Astrocyte (in vitro differentiated cells and primary cell): ENCODE data around the gene EIF4A2. TPM values are rescaled to one million over a fixed set of nuclear protein-coding genes. Genes with fewer than 3 reads are reported as not detected.
"Not testable (repeated sequence)": the region's sequence is repeated elsewhere in the genome, so short reads cannot be mapped to it uniquely, and the experiment has no call there.

Source experiments
- DNase-seq: peaks from one replicate; pipeline ENCODE4 v3.0.0-alpha.2; 2010; ENCODE audit warnings: low read depth
- FAIRE-seq: peaks from 2 replicates; lab custom pipeline; 2011; peaks lifted over from hg19 to GRCh38; lab: Jason Lieb, UNC
- H2AFZ ChIP-seq: 2 replicates; pipeline ENCODE4 v1.6.0; 2012; ENCODE audit warnings: low read depth, low read length, inconsistent platforms
- H3K27ac ChIP-seq: 2 replicates; pipeline ENCODE4 v1.5.1; 2011; ENCODE audit warnings: low read depth, low read length, inconsistent platforms
- H3K27me3 ChIP-seq: 2 replicates; pipeline ENCODE4 v1.6.0; 2011; ENCODE audit warnings: low read length, inconsistent platforms; ENCODE audit not compliant: insufficient read depth
- H3K36me3 ChIP-seq: 2 replicates; pipeline ENCODE4 v1.5.1; 2011; ENCODE audit warnings: low read length, inconsistent platforms; ENCODE audit not compliant: insufficient read depth
- H3K4me1 ChIP-seq: 2 replicates; pipeline ENCODE4 v1.5.1; 2011; ENCODE audit warnings: low read length, inconsistent platforms; ENCODE audit not compliant: insufficient read depth
- H3K4me2 ChIP-seq: 2 replicates; pipeline ENCODE4 v1.6.0; 2012; ENCODE audit warnings: low read length, inconsistent platforms
- H3K4me3 ChIP-seq: 2 replicates; pipeline ENCODE4 v1.5.1; 2011; ENCODE audit warnings: low read depth, mild to moderate bottlenecking, low read length, inconsistent platforms; ENCODE audit not compliant: insufficient read depth
- H3K79me2 ChIP-seq: 2 replicates; pipeline ENCODE4 v1.6.0; 2012; ENCODE audit warnings: mild to moderate bottlenecking, low read length, inconsistent platforms; ENCODE audit not compliant: insufficient read depth
- H3K9ac ChIP-seq: 2 replicates; pipeline ENCODE4 v1.6.0; 2012; ENCODE audit warnings: mild to moderate bottlenecking, low read length, inconsistent platforms
- H3K9me3 ChIP-seq: 2 replicates; pipeline ENCODE4 v1.5.1; 2012; ENCODE audit warnings: low read depth, mild to moderate bottlenecking, low read length, inconsistent platforms; ENCODE audit not compliant: insufficient read depth
- H4K20me1 ChIP-seq: 2 replicates; pipeline ENCODE4 v1.6.0; 2012; ENCODE audit warnings: low read length, inconsistent platforms; ENCODE audit not compliant: insufficient read depth
- H3K27ac Mint-ChIP-seq: one replicate; pipeline ENCODE4 v1.8.0; 2021; ENCODE audit warnings: mild to moderate bottlenecking, mixed read lengths; ENCODE audit not compliant: unreplicated experiment
- H3K27me3 Mint-ChIP-seq: one replicate; pipeline ENCODE4 v1.8.0; 2021; ENCODE audit warnings: low read depth, mixed read lengths; ENCODE audit not compliant: unreplicated experiment
- H3K36me3 Mint-ChIP-seq: one replicate; pipeline ENCODE4 v1.8.0; 2021; ENCODE audit warnings: low read depth, mixed read lengths; ENCODE audit not compliant: unreplicated experiment
- H3K4me1 Mint-ChIP-seq: one replicate; pipeline ENCODE4 v1.8.0; 2021; ENCODE audit warnings: low read depth, mixed read lengths; ENCODE audit not compliant: unreplicated experiment
- H3K4me3 Mint-ChIP-seq: one replicate; pipeline ENCODE4 v1.8.0; 2021; ENCODE audit warnings: mild to moderate bottlenecking, moderate library complexity, mixed read lengths; ENCODE audit not compliant: unreplicated experiment
- H3K9me3 Mint-ChIP-seq: one replicate; pipeline ENCODE4 v1.8.0; 2021; ENCODE audit warnings: mild to moderate bottlenecking, mixed read lengths; ENCODE audit not compliant: unreplicated experiment
- EZH2 ChIP-seq: IDR thresholded peaks from 2 replicates; pipeline ENCODE4 v1.6.1; 2012; ENCODE audit warnings: mild to moderate bottlenecking, low read length, inconsistent platforms; ENCODE audit not compliant: insufficient read depth
- total RNA-seq: library from RNA; stranded (reverse); gene quantifications from 2 replicates; pipeline ENCODE4 v1.2.1, GENCODE V29; 2021
- TF ChIP-seq, protein P1 (sequence below): IDR thresholded peaks from 2 replicates; pipeline ENCODE4 v1.5.1; 2011; ENCODE audit warnings: low read depth, mild to moderate bottlenecking, inconsistent platforms, low read length, moderate library complexity; ENCODE audit not compliant: insufficient read depth

EIF4A2 gene
- total RNA-seq, 1 donor from 2014 or later: 323 TPM

DNA sequence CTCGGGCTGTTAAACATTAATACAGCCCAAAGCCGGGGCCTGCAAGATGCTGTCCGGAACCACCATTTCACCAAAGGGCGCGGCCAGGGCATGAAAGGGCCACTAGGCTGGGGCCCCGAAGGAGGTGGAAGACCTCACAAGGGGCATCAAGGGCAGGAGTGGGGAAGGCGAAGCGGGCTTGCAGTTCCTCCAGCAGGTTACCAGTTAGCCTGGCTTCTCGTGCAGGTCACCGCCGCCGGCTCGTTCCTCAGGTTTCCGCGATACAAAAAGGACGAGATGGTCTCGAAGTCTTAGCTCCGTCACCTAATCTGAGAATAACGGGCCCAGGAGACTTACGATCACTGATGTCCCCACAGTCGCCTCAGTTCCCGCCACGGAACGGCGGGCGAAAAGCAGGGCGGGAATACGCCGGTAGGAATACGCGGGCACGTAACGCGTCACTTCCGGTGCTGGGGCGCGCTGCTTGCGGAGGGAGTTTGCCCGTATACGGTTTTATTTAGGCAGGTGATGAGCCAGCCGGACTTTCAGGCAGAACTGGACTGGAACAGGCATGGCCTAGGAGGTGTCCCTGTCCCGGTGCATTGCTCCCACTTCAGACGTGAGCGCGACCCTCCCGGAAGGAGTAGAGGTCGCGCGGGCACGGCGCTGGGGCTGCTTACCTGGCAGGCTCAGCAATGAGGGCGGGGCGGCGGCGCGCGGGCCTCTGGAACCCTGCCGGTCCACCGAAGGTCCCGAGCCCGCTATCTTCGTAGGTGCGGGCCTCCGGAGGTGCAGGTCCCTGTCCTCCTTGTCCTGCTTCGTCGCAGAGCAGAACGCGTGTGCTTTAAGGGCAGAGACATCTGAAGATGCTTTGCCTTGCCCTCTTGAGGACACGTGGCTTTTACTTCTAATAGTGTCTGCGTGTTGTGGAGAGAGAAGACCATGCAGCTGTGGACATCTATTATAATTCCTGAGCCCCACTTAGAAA, 23.0 kb downstream of the EIF4A2 start, which contains the start of gene RFC4:
Gene RFC4, minus strand, starts transcription at position 394 of the 967 bp plus-strand sequence. CDS start 1,769 bp downstream, outside the sequence.
- Histone ChIP-seq H3K4me2 (peak within 1 kb of the TSS; percentile 93), H3K4me3 (peak within 1 kb of the TSS; percentile 99), H2AFZ (peak within 1 kb of the TSS; percentile 100), H3K79me2 (peaks cover 22% of the 10 kb centered on the region), H3K27ac (peak within 1 kb of the TSS; percentile 80), H3K27me3 (no peaks in the 10 kb centered on the region), H3K9ac (peak within 1 kb of the TSS; percentile 94), H3K4me1 (peaks cover 15% of the 10 kb centered on the region), H4K20me1 (no peaks in the 10 kb centered on the region), H3K9me3 (no peaks in the 10 kb centered on the region), H3K36me3 (no peaks in the 10 kb centered on the region)
- TF ChIP-seq EZH2: no peak
- Mint-ChIP-seq H3K36me3 (no peaks in the 10 kb centered on the region), H3K27me3 (no peaks in the 10 kb centered on the region), H3K9me3 (no peaks in the 10 kb centered on the region), H3K4me3 (peak within 1 kb of the TSS; percentile 92), H3K27ac (peak within 1 kb of the TSS; percentile 83), H3K4me1 (no peaks in the 10 kb centered on the region)
- peak; percentile 54 for DNase-seq
- peak; percentile 50 for FAIRE-seq

DNA sequence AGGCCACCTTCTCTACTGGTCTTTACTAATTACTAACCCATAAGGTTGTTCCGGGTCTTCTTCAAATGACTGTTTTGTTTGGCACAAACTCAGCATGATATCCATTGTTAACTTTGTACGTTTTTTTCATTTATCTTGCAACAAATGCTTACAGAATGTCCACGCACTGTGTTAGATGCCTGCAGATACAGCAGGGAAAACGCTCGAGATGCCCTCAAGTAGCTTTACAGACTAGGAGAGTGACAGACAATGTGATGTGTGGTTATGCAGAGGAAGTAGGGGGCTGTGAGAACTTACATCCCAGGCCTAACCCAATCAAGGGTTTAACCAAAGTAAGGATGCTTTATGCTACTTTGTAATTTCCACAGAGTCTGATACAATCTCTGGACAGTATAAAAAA, 23.9 kb downstream of the EIF4A2 start:
- H3K9me3 ChIP-seq: no peaks in the 10 kb centered on the region
- H3K36me3 ChIP-seq: no peaks in the 10 kb centered on the region
- H3K27ac ChIP-seq: no peak overlapping the region
- H3K4me3 Mint-ChIP-seq: peak overlapping the region; percentile 92
- H3K4me2 ChIP-seq: peak overlapping the region; percentile 93
- peaks cover 22% of the 10 kb centered on the region for H3K79me2 ChIP-seq
- H3K27me3 Mint-ChIP-seq: no peaks in the 10 kb centered on the region
- no peak overlapping the region for H3K9ac ChIP-seq
- H4K20me1 ChIP-seq: no peaks in the 10 kb centered on the region
- FAIRE-seq (no peak), DNase-seq (no peak)
- H3K4me1 ChIP-seq: peaks cover 15% of the 10 kb centered on the region
- no peaks in the 10 kb centered on the region for H3K4me1 Mint-ChIP-seq
- no peaks in the 10 kb centered on the region for H3K9me3 Mint-ChIP-seq
- no peak overlapping the region for H2AFZ ChIP-seq
- no peak for TF ChIP-seq EZH2
- TF ChIP-seq, protein P1, sequence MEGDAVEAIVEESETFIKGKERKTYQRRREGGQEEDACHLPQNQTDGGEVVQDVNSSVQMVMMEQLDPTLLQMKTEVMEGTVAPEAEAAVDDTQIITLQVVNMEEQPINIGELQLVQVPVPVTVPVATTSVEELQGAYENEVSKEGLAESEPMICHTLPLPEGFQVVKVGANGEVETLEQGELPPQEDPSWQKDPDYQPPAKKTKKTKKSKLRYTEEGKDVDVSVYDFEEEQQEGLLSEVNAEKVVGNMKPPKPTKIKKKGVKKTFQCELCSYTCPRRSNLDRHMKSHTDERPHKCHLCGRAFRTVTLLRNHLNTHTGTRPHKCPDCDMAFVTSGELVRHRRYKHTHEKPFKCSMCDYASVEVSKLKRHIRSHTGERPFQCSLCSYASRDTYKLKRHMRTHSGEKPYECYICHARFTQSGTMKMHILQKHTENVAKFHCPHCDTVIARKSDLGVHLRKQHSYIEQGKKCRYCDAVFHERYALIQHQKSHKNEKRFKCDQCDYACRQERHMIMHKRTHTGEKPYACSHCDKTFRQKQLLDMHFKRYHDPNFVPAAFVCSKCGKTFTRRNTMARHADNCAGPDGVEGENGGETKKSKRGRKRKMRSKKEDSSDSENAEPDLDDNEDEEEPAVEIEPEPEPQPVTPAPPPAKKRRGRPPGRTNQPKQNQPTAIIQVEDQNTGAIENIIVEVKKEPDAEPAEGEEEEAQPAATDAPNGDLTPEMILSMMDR: no peak
- peak overlapping the region; percentile 99 for H3K4me3 ChIP-seq
- no peak overlapping the region for H3K27ac Mint-ChIP-seq
- H3K27me3 ChIP-seq: no peaks in the 10 kb centered on the region
- H3K36me3 Mint-ChIP-seq: no peaks in the 10 kb centered on the region

DNA sequence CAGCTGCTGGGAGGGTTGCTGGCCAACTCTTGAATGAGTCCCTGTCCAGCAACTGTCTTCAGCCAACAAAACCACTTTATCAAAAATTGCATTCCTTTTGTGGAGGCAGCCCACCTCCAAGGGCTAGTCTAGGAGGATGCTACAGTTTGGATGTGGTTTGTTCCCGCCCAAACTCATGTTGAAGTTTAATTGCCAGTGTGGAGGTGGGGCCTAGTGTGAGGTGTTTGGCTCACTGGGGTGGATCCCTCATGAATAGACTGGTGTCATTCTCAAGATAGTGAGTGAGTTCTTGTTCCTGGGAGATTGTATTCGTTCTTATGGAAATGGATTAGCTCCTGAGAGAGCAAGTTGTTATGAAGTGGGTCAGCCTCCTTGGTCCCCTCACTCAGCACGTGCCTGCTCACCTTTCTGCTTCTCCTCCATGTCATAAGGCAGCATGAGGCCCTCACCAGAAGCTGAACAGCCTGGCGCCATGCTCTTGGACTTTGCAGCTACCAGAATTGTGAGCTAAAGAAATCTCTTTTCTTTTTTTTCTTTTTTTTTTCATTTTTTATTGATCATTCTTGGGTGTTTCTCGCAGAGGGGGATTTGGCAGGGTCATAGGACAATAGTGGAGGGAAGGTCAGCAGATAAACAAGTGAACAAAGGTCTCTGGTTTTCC, 27.1 kb downstream of the EIF4A2 start:
- no peaks in the 10 kb centered on the region for H3K36me3 Mint-ChIP-seq
- Histone ChIP-seq H3K27me3 (no peaks in the 10 kb centered on the region), H3K79me2 (peaks cover 11% of the 10 kb centered on the region), H3K36me3 (no peaks in the 10 kb centered on the region), H3K4me2 (no peak overlapping the region), H3K4me3 (no peak overlapping the region), H3K9me3 (no peaks in the 10 kb centered on the region), H3K27ac (no peak overlapping the region), H4K20me1 (no peaks in the 10 kb centered on the region), H3K4me1 (peaks cover 12% of the 10 kb centered on the region), H2AFZ (no peak overlapping the region), H3K9ac (no peak overlapping the region)
- FAIRE-seq (no peak), DNase-seq (no peak)
- H3K27ac Mint-ChIP-seq: peak overlapping the region; percentile 7
- no peaks in the 10 kb centered on the region for H3K27me3 Mint-ChIP-seq
- no peak for TF ChIP-seq EZH2
- TF ChIP-seq, protein P1: no peak
- no peak overlapping the region for H3K4me3 Mint-ChIP-seq
- H3K9me3 Mint-ChIP-seq: no peaks in the 10 kb centered on the region
- H3K4me1 Mint-ChIP-seq: peaks cover 3% of the 10 kb centered on the region

DNA sequence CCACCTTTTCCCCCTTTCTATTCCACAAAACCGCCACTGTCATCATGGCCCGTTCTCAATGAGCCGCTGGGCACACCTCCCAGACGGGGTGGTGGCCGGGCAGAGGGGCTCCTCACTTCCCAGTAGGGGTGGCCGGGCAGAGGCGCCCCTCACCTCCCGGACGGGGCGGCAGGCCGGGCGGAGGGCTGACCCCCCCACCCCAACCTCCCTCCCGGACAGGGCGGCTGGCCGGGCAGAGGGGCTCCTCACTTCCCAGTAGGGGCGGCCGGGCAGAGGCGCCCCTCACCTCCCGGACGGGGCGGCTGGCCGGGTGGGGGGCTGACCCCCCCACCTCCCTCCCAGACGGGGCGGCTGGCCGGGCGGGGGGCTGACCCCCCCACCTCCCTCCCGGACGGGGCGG, 27.9 kb downstream of the EIF4A2 start:
- DNase-seq, H3K4me2 ChIP-seq, H3K9me3 ChIP-seq, H3K79me2 ChIP-seq, H2AFZ ChIP-seq, H3K36me3 ChIP-seq, H3K27ac ChIP-seq, H3K4me3 ChIP-seq, H3K9ac ChIP-seq, FAIRE-seq, H3K36me3 Mint-ChIP-seq, H3K4me1 Mint-ChIP-seq, H3K27me3 ChIP-seq, H4K20me1 ChIP-seq, H3K4me3 Mint-ChIP-seq, H3K9me3 Mint-ChIP-seq, H3K27me3 Mint-ChIP-seq, H3K27ac Mint-ChIP-seq: not testable (repeated sequence)
- H3K4me1 ChIP-seq: peaks cover 10% of the 10 kb centered on the region
